PC-9 (cell line): ENCODE data around the gene RDH13.

Source experiments
- EZH2 ChIP-seq: fragments of 200-600 bp; sonication (generic); IDR thresholded peaks from 2 replicates; pipeline ENCODE4 v1.8.0; 2017; ENCODE audit warnings: antibody characterized with exemption, low read depth
- TF ChIP-seq, protein P1 (sequence below): fragments of 200-600 bp; sonication (generic); conservative IDR thresholded peaks from 2 replicates; pipeline ENCODE4 v1.6.1; 2017; ENCODE audit warnings: mixed run types, antibody characterized with exemption, mild to moderate bottlenecking, moderate library complexity

GRCh38 chr19:55048446-55048845 is 14.5 kb downstream of the RDH13 start:
- TF ChIP-seq, protein P1, sequence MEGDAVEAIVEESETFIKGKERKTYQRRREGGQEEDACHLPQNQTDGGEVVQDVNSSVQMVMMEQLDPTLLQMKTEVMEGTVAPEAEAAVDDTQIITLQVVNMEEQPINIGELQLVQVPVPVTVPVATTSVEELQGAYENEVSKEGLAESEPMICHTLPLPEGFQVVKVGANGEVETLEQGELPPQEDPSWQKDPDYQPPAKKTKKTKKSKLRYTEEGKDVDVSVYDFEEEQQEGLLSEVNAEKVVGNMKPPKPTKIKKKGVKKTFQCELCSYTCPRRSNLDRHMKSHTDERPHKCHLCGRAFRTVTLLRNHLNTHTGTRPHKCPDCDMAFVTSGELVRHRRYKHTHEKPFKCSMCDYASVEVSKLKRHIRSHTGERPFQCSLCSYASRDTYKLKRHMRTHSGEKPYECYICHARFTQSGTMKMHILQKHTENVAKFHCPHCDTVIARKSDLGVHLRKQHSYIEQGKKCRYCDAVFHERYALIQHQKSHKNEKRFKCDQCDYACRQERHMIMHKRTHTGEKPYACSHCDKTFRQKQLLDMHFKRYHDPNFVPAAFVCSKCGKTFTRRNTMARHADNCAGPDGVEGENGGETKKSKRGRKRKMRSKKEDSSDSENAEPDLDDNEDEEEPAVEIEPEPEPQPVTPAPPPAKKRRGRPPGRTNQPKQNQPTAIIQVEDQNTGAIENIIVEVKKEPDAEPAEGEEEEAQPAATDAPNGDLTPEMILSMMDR = no peak
- TF ChIP-seq EZH2 = no peak
